NCI-H446 treated with DMSO at 0.1 percent for 48 hours (cell line): ENCODE results near the gene HERC3.

ENCODE experiments used
- DNase-seq: peaks from one replicate; lab custom pipeline; 2025; lab: John Stamatoyannopoulos, UW

HERC3 gene

GRCh38 chr4:88660446-88661294, 68.4 kb downstream of the HERC3 start:
- DNase-seq, result no peak

- DNase-seq, result no peak
Measured at GRCh38 chr4:88661739-88662138, 69.5 kb downstream of the HERC3 start.

GRCh38 chr4:88672987-88673386, 80.7 kb downstream of the HERC3 start:
- DNase-seq, result no peak

GRCh38 chr4:88673886-88674285, 81.6 kb downstream of the HERC3 start:
- no peak for DNase-seq

- no peak for DNase-seq
Measured at GRCh38 chr4:88674565-88674964, 82.3 kb downstream of the HERC3 start.

- DNase-seq, result peak; percentile 21
Measured at GRCh38 chr4:88674979-88675378, 82.7 kb downstream of the HERC3 start.

- DNase-seq, result no peak
Measured at GRCh38 chr4:88675543-88675942, 83.3 kb downstream of the HERC3 start.

GRCh38 chr4:88681209-88681608, 88.9 kb downstream of the HERC3 start:
- no peak for DNase-seq

GRCh38 chr4:88690355-88690754, 98.1 kb downstream of the HERC3 start:
- no peak for DNase-seq

- DNase-seq, result no peak
Measured at GRCh38 chr4:88693792-88694191, 101.5 kb downstream of the HERC3 start.

- DNase-seq, result no peak
Measured at GRCh38 chr4:88696630-88697029, 104.3 kb downstream of the HERC3 start.

- no peak for DNase-seq
Measured at GRCh38 chr4:88697141-88697540, 104.9 kb downstream of the HERC3 start.

GRCh38 chr4:88697588-88698329, 105.5 kb downstream of the HERC3 start, which contains the start of gene NAP1L5:
Gene NAP1L5, minus strand, starts transcription at chr4:88697829. Its CDS starts 75 bp downstream, at chr4:88697754.
- no peak for DNase-seq

GRCh38 chr4:88698519-88698918, 106.2 kb downstream of the HERC3 start:
- no peak for DNase-seq

- DNase-seq, result no peak
Measured at GRCh38 chr4:88702782-88703181, 110.5 kb downstream of the HERC3 start.

GRCh38 chr4:88705223-88705622, 112.9 kb downstream of the HERC3 start:
- no peak for DNase-seq

- no peak for DNase-seq
Measured at GRCh38 chr4:88705805-88706492, 113.7 kb downstream of the HERC3 start.

GRCh38 chr4:88706574-88706973, 114.3 kb downstream of the HERC3 start:
- DNase-seq, result peak; percentile 33

GRCh38 chr4:88709989-88710388, 117.7 kb downstream of the HERC3 start:
- DNase-seq, result no peak

GRCh38 chr4:88713782-88714181, 121.5 kb downstream of the HERC3 start:
- DNase-seq, result no peak

- DNase-seq, result no peak
Measured at GRCh38 chr4:88718098-88718497, 125.8 kb downstream of the HERC3 start.

- DNase-seq, result no peak
Measured at GRCh38 chr4:88719381-88719780, 127.1 kb downstream of the HERC3 start.
